ENCODE data around the gene CABLES1. TPM values are rescaled to one million over a fixed set of nuclear protein-coding genes. Genes with fewer than 3 reads are reported as not detected.

The CABLES1 gene
- total RNA-seq, 1 experiment from 2014 or later: 11.8 TPM

- no peak for DNase-seq (ENCODE audit: low spot score)
- in situ Hi-C loops (cut with HindIII; ENCODE audit: low sequenced_read_pairs): no loop called here
Measured at GRCh38 chr18:23302851-23303527, 167.7 kb downstream of the CABLES1 start.

GRCh38 chr18:23306822-23307221, 171.5 kb downstream of the CABLES1 start:
- in situ Hi-C loops (cut with HindIII; ENCODE audit: low sequenced_read_pairs): no loop called here
- no peak for DNase-seq (ENCODE audit: low spot score)

DNA sequence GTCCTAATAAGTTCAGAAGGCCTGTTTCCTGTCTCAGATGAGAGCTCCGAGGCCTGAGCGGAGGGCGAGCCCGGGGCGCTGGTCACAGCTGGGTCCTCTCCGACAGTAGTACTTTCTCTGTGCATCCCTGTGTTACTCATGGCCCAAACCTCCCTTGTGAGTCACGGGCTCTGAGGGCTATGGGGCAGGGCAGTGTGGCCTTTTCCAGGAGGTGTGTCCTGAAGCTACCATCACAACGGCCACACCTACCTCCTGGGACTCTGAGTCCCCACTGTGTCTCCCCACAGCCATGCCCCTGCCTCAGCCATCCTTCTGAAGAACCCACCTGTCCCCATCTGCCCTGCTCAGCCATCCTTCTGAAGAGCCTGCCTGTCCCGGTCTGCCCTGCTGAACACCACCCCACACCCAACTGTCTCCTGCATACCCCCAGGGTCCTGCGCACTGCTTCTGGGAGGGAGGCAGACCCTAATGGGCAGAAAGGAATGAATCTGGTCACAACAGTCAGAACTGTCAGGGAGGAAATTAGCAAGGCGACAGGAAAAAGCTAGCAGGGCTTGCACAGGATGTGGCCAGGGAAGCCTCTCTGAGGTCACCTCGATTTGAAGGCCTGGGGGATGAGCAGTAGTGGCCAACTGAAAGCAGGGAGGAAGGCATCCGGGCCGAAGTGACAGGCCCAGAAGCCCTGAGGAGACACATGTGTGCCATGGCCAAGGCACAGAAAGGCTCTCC, 172.4 kb downstream of the CABLES1 start:
- in situ Hi-C loops (cut with HindIII; ENCODE audit: low sequenced_read_pairs): no loop called here
- no peak for DNase-seq (ENCODE audit: low spot score)

Other genes starting within 250 kb of the CABLES1 start
- 34.5 and 52.2 TPM in 2 replicates for gene RBBP8, start 202.2 kb upstream of the CABLES1 start, total RNA-seq (2014; rRNA removed; shearing (Covaris generic))

All from G401 (cell line).